ENCODE results near the gene ATG16L1. TPM values are rescaled to one million over a fixed set of nuclear protein-coding genes. Genes with fewer than 3 reads are reported as not detected.

Gene ATG16L1
- total RNA-seq, 1 experiment from 2014 or later = 42.0 TPM

- Histone ChIP-seq H2AK5ac (ENCODE audit: insufficient read length, low read length) (no peak overlapping the region), H2BK20ac (ENCODE audit: low read depth, low read length, poor library complexity, severe bottlenecking) (no peak overlapping the region), H3K4ac (ENCODE audit: low read depth, low read length) (no peak overlapping the region), H4K5ac (ENCODE audit: insufficient read length, low read depth, low read length) (no peak overlapping the region), H3K18ac (ENCODE audit: insufficient read length, low read depth, low read length) (no peak overlapping the region), H3K79me2 (ENCODE audit: insufficient read depth, low read length) (no peaks in the 10 kb centered on the region), H2BK15ac (ENCODE audit: low read depth, low read length) (no peak overlapping the region), H2BK12ac (ENCODE audit: insufficient read length, low read depth, low read length) (no peak overlapping the region), H3K27me3 (ENCODE audit: insufficient read depth, low read length) (no peaks in the 10 kb centered on the region), H3T11ph (ENCODE audit: low read length) (no peak overlapping the region), H4K8ac (replicated peaks; ENCODE audit: insufficient read length, low read depth, low read length) (no peak overlapping the region), H3K79me1 (ENCODE audit: insufficient read depth, low read depth, low read length, poor library complexity, severe bottlenecking) (no peaks in the 10 kb centered on the region), H3K23me2 (ENCODE audit: insufficient read length, low read depth, low read length, poor library complexity, severe bottlenecking) (no peaks in the 10 kb centered on the region), H2BK120ac (ENCODE audit: low read depth, low read length, poor library complexity, severe bottlenecking) (no peak overlapping the region), H2BK5ac (ENCODE audit: insufficient read length, low read length) (no peak overlapping the region), H3K23ac (ENCODE audit: insufficient read length, low read depth, low read length) (no peak overlapping the region), H3K56ac (ENCODE audit: insufficient read length, low read depth, low read length) (no peak overlapping the region), H3K4me2 (ENCODE audit: insufficient read depth, insufficient read length, low read length) (no peak overlapping the region), H4K20me1 (ENCODE audit: control insufficient read depth, insufficient read depth, insufficient read length) (no peaks in the 10 kb centered on the region), H3K27ac (ENCODE audit: insufficient read length, low read depth, low read length) (no peak overlapping the region), H2AFZ (ENCODE audit: low read length) (no peak overlapping the region), H3K9ac (ENCODE audit: extremely low read depth, insufficient read length, low read length) (no peak overlapping the region), H3K14ac (ENCODE audit: insufficient read depth, low read length) (no peak overlapping the region), H3K4me1 (ENCODE audit: insufficient read depth, low read length) (no peaks in the 10 kb centered on the region), H4K91ac (ENCODE audit: insufficient read length, low read depth, low read length) (no peak overlapping the region), H3K9me3 (ENCODE audit: control insufficient read depth, low read depth, low read length) (no peaks in the 10 kb centered on the region)
- no CpG with 5 or more reads among the region's 4 CpGs for WGBS (ENCODE audit: extremely low coverage, insufficient read length, low lambda C conversion rate)
- H3K27me3 Mint-ChIP-seq (ENCODE audit: low read depth) = no peaks in the 10 kb centered on the region
- H3K4me1 Mint-ChIP-seq = no peaks in the 10 kb centered on the region
- no peak overlapping the region for H3K27ac Mint-ChIP-seq
- DNase-seq = no peak
- no peak for TF ChIP-seq CTCF (conservative IDR thresholded peaks at IDR 0.05)
- H3K36me3 Mint-ChIP-seq (ENCODE audit: insufficient read depth in 1 of 3, low read depth in 3 of 3) = peaks cover 35 to 90% (median 66%) of the 10 kb centered on the region in 3 experiments; a peak in 6 of 7 replicates
- no peak overlapping the region for H3K4me3 Mint-ChIP-seq
- H3K9me3 Mint-ChIP-seq = no peaks in the 10 kb centered on the region
These were observed 30.1 kb downstream of the ATG16L1 start for GRCh38 chr2:233281553-233281952.

Measured in H9 (cell line).